Daoy (cell line): Measurements from ENCODE around the gene HVCN1. TPM values are rescaled to one million over a fixed set of nuclear protein-coding genes. Genes with fewer than 3 reads are reported as not detected.
A peak's percentile ranks its signal among the peaks of the same experiment; 100 is the strongest.

Experiments
- DNase-seq: peaks from one replicate; pipeline ENCODE4 v3.0.0-alpha.2; 2015; ENCODE audit warnings: low read depth
- total RNA-seq: library from RNA; depleted of rRNA; stranded (reverse); fragments of >200 nt; shearing (Covaris generic); gene quantifications from 2 replicates; pipeline ENCODE4 v1.2.3, GENCODE V29; 2014; rRNA removed

HVCN1 gene
- total RNA-seq, 1 experiment from 2014 or later, result 0.23 TPM

- no peak for DNase-seq
These were observed 69.4 kb downstream of the HVCN1 start for GRCh38 chr12:110619534-110619953.

GRCh38 chr12:110616471-110617115 lies 72.3 kb downstream of the HVCN1 start:
- DNase-seq, result no peak

- no peak for DNase-seq
These were observed 73.7 kb downstream of the HVCN1 start for GRCh38 chr12:110615171-110615570.

- DNase-seq, result peak; percentile 98
These were observed 74.9 kb downstream of the HVCN1 start, which contains the start of gene TCTN1 for GRCh38 chr12:110613771-110614684. Gene TCTN1, plus strand, starts transcription at chr12:110614129. Its CDS starts 54 bp downstream, at chr12:110614183.

- no peak for DNase-seq
These were observed 75.7 kb downstream of the HVCN1 start for GRCh38 chr12:110613071-110613770.

GRCh38 chr12:110606253-110606611 lies 82.7 kb downstream of the HVCN1 start:
- no peak for DNase-seq

GRCh38 chr12:110602085-110602814 lies 86.7 kb downstream of the HVCN1 start:
- peak; percentile 48 for DNase-seq

- DNase-seq, result peak; percentile 18
These were observed 88.7 kb downstream of the HVCN1 start for GRCh38 chr12:110600254-110600653.

- DNase-seq, result no peak
These were observed 89.6 kb downstream of the HVCN1 start for GRCh38 chr12:110599334-110599733.

Other genes with a start within 250 kb of the HVCN1 start
- gene ARPC3, start 238.8 kb downstream of the HVCN1 start, total RNA-seq, result 604 and 639 TPM in 2 replicates
- gene GPN3, start 220.9 kb downstream of the HVCN1 start, total RNA-seq, result 66.5 and 76.4 TPM in 2 replicates
- gene FAM216A, start 220.3 kb downstream of the HVCN1 start, total RNA-seq, result 32.5 and 33.8 TPM in 2 replicates
- 71.2 and 93.4 TPM in 2 replicates for gene VPS29, start 187.0 kb downstream of the HVCN1 start, total RNA-seq
- gene RAD9B, start 186.8 kb downstream of the HVCN1 start, total RNA-seq, result 0.40 and 1.1 TPM in 2 replicates
- 4.4 and 8.8 TPM in 2 replicates for gene PPTC7, start 105.8 kb downstream of the HVCN1 start, total RNA-seq
- 8.8 and 23.0 TPM in 2 replicates for gene TCTN1, start 75.0 kb downstream of the HVCN1 start, total RNA-seq
- gene PPP1CC, start 53.8 kb upstream of the HVCN1 start, total RNA-seq, result 140 and 143 TPM in 2 replicates
- not detected in 2 replicates for gene CCDC63, start 157.9 kb upstream of the HVCN1 start, total RNA-seq
- not detected in 2 replicates for gene MYL2, start 231.5 kb upstream of the HVCN1 start, total RNA-seq